GM19455 (cell line): ENCODE measurements around the gene PIMREG.

Experiments
- ATAC-seq: cut with Tn5 transposase; IDR thresholded peaks from one replicate; pipeline ENCODE4 v1.9.1; 2021; ENCODE audit not compliant: unreplicated experiment

The PIMREG gene, protein sequence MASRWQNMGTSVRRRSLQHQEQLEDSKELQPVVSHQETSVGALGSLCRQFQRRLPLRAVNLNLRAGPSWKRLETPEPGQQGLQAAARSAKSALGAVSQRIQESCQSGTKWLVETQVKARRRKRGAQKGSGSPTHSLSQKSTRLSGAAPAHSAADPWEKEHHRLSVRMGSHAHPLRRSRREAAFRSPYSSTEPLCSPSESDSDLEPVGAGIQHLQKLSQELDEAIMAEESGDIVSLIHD

DNA sequence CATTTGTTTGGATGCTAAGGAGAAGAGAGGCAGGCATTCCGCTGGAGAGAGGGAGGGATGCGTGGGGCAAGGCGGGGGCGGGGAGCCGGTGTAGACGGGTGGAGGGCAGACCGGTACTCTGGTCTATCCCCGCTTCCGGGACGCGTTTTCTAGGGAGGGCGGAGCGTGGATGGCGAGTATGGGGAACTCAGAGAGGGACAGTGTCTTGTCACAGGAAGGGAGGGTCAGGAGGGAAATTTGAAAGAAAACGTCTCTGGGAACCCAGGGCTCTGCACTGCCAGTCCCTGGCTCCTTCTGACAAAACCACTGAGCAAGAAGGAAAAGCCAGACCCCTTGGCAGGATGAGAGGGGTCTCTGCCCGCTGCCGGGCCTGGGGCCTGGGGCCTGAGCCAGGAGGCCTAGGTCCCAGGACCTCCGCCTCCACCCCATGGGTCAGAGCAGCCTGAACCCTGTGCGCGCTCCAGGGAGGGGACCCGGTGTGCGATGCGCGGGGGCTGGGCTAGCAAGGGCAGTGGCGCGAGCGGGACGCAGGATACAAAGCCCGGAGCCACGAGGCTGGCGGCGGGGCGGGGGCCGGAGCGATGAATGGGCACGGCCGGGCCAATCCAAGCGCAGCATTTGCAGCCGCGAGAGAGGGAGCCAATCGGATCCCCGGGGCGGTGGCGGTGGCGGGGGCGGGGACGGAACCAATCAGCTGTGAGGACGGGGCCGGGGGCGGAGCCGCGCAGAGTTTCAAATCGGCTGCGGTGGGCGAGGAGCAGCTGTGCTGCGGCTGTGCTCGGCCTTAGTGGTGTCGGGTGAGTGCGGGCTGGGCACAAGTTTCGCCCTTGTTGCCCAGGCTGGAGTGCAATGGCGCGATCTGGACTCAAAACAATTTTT, at the start of gene PIMREG:
PIMREG (plus strand) TSS at position 764 of the 879 bp plus-strand sequence. CDS start 656 bp downstream, outside the sequence.
- peak; percentile 96 for ATAC-seq

DNA sequence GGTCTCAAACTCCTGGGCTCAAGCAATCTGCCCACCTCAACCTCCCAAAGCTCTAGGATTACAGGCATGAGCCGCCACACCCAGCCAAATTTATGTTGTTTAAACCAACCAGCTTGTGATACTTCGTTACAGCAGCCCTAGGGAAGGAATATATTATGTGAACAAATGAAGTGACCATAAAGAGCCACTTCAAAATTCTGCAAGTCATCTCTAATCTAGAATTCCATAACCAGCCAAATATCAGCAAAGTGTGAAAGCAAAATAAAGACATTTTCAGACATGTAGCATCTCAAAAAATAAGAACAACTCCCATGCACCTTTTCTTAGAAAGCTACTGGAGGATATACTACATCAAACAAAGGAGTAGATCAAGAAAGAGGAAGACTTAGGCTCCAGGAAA, 45.3 kb upstream of the PIMREG start:
- ATAC-seq = no peak

DNA sequence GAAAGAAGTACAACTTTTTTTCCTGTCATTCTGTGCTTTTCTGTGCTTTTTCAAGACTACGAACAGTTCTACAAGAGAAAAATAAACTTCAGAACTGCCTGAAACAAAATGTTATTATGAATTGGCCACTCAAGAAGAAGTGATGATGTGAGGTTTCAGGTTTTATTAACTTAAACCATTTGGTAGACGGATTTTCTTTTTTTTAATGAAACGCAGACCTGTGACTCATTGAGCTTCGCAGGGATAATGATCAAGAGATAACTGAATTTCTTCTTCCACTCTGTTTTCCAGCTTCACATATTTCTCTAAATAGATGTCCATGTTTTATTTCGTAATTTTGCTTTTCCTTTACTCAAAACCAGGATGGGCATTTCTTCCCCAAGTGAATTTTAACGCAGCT, 42.0 kb upstream of the PIMREG start:
- ATAC-seq = no peak

DNA sequence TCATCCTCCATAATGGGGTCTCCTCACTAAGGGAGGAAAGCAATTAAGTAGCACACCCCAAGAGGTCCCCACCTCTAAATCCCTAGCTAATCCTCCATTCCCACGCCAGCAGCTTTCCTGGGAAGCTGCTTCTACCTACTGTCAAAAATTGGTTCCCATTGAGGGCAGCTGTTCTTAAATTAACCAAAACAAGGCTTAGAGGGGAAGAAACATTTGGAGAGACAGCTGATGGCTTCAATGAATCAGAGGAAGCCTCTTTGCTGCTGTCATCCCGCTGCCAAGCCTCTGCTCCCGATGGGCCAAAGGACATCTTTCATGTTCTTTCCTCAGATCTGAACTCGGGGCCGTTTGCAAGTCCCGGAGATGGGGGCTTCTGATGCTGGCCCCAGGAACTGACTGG, 36.0 kb upstream of the PIMREG start:
- ATAC-seq = no peak

DNA sequence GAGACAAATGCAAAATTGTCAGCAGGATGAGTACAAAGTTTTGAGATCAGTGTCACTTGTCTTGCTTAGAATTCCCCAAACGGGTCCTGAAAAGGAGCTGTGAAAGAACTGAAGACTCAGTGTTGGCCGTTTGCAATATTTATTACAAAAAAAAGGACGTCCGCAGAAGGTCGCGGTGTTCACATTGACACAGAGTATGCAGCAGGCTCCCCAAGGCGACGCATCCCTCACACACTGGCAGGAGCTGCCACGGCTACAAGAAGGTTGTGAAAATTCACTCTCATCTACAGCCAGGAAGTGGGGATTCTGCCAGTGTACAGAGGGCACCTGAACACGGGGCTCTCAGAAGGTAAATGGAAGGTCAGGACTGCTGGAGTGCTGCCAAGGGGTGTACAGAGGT, 35.5 kb upstream of the PIMREG start:
- ATAC-seq = no peak

DNA sequence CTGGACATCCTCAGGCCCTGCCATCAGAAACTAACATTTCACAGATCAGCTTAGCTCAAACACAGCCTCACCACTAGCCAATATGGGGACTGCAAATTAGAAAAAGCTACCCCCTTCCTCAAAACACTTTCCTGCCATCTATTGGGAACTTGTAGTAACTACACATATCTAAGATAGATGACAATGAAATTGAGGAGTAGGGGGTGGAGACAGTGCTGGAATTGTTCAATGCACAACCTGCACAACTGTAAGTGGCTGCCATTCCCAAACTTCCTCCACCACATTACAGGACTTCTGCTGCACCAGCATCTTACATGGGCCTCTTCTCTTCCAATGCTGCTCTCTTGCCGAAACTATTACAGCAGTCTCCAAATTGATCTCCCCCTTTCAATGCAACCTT, 31.2 kb upstream of the PIMREG start:
- no peak for ATAC-seq

DNA sequence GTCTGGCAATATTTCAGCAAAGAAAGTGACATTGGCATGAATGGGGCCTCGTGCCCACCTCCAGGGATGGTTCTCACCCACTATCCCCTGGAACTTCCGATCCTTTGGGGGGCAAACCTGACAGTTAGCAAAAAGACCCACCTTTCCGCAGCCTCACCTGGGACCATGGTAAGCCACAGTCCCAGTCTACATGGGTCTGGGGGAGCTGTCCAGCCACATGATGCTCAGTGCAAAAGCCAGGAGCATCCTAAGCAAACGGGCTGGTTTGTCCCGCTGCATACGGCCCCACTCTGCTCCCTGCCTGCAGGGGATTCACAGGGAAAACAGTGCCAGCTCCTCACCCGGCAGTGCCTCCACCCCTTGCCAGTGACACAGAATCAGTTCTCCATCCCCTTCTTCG, 28.6 kb upstream of the PIMREG start:
- ATAC-seq = no peak

DNA sequence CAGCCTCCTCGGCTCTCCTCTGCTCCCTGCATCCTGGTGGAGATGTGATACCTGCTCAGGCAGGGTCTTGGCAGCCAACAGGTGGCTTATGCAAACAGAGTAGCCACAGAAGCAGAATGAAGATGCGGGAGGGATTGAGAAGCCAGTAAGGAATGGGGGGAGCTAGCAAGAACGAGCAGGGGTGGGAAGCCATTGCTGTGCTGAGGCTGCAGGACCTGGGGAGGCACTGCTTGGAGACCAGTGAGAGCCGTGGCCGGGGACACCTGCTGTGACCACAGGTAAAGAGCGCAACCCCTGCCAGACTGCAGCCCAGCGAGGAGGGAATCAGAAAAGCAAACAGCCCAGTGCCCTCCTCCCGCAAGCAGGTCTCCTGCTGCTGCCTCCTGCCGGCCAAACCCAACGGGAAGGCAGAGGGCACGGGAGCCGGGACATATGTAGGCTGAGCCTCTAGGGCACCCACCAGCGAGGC, 24.0 kb upstream of the PIMREG start:
- ATAC-seq = no peak

DNA sequence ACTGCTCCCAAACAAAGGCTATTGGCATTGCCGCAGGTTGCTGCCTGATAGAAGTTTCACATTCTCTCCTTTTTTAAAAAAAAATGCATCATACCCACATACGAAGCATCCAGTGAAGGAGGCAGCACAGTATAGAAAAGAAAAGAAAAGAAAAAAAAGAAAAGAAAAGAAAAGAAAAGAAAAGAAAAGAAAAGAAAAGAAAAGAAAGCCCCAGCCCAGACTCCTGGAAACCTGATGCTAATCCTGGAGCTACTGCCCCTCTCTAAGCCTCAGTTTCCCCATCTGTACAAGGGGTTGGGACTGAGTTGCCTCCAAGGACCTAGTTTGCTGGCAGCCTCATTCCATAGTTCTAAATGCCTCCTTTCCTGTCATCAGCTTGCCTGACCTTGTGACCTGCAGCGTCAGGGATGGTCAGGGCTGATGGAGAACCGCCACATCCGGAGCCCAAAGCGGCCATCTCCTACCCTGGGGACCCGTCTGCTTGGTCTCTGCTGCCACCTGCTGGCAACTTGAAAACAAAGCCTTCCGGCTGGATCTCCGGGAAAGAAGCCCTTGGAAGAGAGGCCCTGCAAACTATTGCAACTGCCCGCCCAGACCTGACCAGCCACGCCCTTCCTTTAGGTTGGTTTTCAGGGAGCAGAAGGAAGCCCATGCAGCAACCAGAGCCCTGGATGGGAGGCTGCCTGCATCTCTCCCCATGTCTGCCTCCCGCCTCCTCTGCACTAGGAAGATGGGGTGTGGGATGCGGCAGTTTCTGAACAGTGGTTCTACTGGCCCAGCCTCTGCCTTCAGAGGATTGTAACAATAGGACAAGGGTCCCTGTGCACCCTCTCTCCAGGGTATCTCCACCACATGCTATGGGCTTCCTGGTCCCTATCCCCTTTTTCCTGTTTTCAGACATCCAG, 22.3 kb upstream of the PIMREG start:
- ATAC-seq = no peak

DNA sequence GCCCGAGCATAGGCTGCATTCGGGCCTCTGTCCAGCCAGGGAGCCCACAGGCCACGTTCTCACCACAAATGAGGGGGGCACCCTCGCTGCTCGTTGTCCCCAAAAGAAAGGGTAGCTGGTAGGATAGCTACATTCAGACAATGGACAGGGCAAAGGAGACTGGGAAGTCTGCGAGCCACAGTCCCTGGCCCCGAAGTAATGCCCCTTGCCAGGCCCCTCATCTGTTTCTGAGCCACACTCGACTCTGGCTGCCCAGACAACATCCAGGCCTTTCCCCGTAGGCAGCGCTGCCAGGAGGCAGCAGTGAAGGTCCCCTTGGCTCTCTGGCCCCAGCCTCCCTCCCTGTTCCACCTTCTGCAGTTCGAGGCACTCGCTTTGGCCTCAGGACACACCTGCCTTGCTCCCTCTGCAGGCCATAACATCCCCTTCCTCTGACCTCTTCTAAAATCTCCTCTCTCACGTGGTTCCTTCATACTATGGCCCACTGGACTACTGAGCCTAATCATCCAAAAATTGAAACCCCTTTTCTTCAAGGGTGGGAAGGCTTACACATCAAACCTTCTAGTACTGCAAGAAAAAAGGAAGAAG, 21.5 kb upstream of the PIMREG start:
- no peak for ATAC-seq

DNA sequence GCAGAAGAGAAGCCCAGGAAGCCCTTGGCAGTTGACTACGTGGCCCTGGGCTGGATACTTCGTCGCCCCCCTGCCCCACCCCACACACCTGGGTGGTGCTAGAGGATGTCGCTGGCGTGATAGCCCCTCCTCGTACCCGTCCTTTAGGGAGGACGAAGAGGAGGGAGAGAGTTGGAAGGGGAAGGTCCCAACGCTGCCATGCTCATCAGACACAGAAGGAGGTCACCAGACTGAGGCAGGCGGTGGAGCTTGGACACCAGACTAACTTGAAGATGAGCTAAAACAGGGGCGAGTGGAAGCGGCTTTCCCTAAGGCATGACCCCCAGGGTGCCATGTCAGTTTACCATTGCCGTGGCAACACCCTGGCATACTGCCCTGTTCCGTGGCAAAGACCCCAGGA, 20.3 kb upstream of the PIMREG start:
- ATAC-seq = no peak

DNA sequence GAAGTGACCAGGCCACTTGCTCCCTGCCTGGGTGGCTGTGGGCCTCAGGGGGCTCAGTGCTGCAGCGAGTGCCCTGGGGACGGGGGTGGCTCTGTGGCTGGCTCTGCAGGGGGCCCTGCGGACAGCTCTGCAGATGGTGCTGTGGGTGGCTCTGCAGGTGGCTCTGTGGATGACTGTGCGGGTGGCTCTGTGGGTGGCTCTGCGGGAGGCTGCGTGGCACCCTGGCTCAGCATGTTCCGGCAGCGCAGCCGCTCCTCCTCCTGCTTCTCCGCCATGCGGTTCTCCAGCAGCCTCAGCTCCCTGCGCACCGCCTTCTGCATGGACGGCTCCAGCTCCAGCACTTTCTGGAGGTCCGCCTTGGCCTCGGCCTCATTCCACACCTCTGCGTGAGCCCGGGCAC, 18.8 kb upstream of the PIMREG start:
- no peak for ATAC-seq

DNA sequence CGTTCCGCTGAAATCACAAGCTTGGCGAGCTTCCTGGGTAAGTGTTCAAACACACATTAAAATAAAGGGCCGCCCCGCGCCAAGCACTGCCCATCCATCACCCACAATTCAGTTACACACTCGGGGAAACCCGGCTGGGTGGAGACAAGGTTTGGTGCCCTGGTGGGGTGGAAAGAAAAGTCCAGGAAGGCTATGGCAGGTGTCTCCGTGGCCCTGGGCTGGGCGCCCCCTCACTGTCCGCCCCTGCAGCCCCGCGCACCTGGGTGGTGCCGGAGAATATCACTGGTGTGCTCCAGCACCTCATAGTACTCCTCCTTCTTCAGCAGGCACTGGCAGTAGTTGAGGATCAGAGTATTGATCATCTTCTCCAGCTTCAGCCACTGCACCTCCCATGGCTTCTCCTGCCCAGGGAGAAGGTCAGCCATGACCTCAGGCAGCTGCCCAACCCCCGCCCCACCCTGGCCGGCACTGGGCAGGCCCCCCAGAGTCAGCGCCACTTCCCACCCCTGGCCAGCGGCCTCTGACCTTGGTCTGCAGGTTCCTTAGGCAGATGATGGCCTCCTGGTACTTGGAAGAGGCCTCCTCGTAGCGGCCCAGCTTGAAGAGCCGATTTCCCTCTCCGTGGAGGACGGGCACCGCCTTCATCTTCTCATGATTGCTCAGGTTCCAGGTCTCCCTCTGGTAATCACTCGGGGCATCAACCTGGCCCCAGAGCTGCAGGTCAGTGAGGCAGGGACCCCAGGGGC, 17.7 kb upstream of the PIMREG start:
- ATAC-seq = no peak

DNA sequence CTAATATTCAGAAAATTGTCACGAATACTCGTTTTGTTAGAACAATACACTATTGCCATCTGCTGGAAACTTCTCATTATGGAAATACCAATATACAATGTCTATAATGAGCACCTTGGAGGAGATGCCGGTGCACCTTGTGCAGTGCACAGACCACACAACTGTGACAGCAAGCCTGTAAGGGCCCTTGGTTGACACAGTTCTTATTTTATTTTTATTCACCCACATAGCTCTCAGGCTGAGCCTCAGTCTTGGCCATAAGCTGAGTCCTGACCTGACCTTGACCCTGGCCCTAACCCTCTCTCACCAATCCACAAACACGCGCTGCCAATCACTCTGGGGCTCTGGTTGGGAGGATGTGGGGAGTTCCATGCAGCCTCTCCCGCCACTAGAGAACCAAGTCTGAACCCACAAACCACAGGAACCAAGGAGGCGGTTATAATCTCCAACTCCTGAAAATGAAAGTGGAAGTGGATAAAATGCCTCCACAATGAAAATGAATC, 16.9 kb upstream of the PIMREG start:
- no peak for ATAC-seq

DNA sequence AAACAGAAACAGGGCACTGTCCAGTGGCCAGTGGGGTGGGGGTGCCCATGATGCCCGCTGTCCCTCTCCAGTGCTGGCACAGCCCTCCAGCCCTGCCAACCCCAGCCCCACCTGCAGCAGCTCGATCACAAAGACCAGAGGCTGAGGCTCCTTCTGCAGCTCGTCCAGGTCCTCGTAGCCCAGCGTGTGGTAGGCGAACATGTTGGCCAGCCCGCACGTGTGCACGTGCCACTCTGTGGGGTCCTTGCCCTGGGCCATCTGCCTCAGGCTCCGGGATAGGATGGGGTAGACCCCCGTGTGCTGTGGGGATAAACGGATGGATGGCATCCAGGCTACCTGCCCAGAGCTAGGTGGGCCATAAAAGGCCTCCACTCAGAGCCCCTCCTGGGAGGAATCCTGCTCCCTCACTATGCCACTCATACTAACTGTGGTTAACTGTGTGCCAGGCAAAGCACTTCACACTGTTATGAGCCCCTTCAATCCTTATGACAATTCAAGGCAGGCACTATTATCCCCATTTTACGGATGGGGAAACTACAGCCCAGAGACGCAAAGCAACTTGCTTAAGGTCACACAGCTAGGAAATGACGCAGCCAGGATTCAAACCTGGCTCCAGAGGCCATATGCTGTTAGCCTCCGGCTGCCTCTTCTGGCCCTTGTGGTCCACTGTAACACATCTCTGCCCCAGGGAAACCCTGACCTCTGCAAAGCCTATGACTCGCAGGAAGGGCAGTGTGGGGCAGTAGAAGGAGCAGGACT, 15.9 kb upstream of the PIMREG start:
- ATAC-seq = no peak

DNA sequence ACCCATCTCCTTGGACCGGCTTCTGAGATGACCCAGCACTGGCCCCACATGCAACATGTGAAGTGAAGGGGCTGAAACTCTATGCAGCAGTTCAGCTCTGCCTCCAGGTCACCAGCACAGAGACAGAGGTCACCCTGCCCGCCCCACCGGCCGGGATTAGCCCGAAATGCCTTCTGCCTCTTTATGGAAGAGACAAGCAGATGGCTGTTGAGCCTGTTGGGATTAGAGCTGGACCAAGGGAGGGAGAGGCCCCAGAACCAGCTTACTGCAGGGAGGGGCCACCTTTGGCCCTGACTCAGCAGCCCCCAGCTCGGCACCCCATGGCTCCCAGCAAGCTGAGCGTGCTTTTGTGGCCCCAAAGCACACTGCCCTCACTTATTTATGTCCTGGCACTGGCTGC, 15.0 kb upstream of the PIMREG start:
- no peak for ATAC-seq

DNA sequence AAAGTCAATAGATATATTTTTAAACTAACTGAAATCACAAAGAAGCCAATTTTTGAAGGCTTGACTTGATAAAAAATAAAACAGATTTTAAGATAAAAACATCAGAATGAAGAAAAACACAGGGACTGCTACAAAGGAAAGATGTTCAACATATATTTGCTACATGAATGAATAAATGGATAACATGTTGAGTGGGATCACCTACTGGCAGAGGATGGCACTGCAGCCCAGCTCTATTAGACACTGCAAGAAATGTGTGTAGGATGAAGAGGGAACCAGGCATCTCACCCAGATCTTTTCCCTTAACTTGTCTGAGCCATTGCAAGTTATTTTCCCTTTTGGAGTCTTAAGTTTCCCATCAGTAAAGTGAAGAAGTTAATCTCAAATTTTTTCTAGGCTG, 13.5 kb upstream of the PIMREG start:
- no peak for ATAC-seq

DNA sequence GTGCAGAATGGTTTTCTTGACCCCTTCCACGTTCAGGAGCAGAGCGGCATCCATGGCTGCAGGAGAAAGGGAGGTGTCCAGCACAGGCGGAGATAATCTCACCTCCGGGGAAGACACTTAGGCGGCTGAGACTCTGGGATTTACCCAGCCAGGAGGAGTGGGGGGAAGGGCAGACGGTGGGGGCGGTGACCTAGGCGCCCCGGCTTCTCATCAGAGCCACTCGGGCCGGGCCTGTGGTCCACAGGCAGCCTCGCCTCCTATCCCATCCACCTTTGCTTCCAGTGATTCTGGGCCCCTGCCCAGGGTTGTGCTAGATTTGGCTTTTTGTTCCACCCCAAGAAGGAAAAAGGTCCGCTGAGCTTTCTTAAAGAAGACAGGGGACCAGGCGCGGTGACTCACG, 9.2 kb upstream of the PIMREG start, which contains the start of gene AIPL1:
AIPL1 (minus strand) TSS at position 71 of the 400 bp plus-strand sequence; CDS start at position 54, 17 bp downstream.
- no peak for ATAC-seq

DNA sequence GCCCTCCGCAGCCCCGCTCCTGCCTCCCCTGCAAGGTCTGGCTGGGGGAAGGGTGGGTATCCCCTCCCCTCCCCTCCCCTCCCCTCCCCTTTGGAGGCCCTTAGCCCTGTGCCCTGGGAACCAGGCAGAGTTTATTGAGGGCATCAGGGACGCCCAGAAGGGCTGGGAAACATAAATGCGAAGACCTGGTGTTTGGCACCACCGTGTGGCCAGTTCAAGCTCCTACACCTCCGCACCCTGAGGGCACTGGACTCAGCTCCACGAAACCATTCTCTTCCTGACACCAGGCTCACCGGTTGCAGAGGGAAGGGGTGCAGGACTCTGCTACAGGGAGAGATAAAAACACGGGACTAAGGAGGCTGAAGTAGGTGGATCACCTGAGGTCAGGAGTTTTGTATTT, 8.3 kb upstream of the PIMREG start:
- no peak for ATAC-seq
